ENCODE data around the gene CUBN.
"Not testable (repeated sequence)": the region's sequence is repeated elsewhere in the genome, so short reads cannot be mapped to it uniquely, and the experiment has no call there.

- not testable (repeated sequence) for TF ChIP-seq CCAR2 (IDR thresholded peaks at IDR 0.05; ENCODE audit: low read depth, low read length); ZNF217 (CRISPR knock-in tag; IDR thresholded peaks at IDR 0.05); USF2 (CRISPR knock-in tag; IDR thresholded peaks at IDR 0.05); HNRNPL (IDR thresholded peaks at IDR 0.05; ENCODE audit: low read depth, low read length); MTA3 (IDR thresholded peaks at IDR 0.05; ENCODE audit: borderline replicate concordance); PKNOX1 (IDR thresholded peaks at IDR 0.05); SMARCC2 (IDR thresholded peaks at IDR 0.05; ENCODE audit: low read depth)
Observed at GRCh38 chr10:17013131-17013983, 116.3 kb downstream of the CUBN start.

Data from K562 (cell line).